Stimulated activated CD4-positive, alpha-beta T cell treated with anti-CD3 and anti-CD28 coated beads, Interleukin-1b, Interleukin-23, amount 100 ng/mL, for 24 hours (primary cell): ENCODE measurements around the gene NIPAL4.
"Not testable (repeated sequence)": the region's sequence is repeated elsewhere in the genome, so short reads cannot be mapped to it uniquely, and the experiment has no call there.

Source experiments
- DNase-seq, 4 experiments: peaks; one replicate each; pipeline ENCODE4 v3.0.0-alpha.2; 2020; ENCODE audit warnings: low read depth in 4 of 4, low spot score in 1 of 4

Gene NIPAL4

DNA sequence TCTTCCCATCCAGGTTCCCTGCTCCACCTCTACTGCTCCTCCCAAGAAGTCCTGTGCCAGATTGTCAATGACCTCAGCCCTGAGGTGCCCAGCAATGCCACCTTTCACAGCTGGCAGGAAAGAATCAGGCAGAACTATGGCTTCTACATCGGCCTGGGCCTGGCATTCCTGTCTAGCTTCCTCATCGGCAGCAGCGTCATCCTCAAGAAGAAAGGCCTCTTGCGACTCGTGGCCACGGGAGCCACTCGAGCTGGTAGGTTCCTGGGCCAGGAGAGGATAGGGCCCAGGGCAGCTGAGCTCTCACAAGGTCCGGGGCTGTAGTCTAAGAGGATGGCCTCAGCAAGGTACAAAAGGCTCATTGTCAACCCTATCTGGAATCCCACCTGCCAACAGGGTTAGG lies 3.1 kb downstream of the NIPAL4 start:
- no peak for DNase-seq

DNA sequence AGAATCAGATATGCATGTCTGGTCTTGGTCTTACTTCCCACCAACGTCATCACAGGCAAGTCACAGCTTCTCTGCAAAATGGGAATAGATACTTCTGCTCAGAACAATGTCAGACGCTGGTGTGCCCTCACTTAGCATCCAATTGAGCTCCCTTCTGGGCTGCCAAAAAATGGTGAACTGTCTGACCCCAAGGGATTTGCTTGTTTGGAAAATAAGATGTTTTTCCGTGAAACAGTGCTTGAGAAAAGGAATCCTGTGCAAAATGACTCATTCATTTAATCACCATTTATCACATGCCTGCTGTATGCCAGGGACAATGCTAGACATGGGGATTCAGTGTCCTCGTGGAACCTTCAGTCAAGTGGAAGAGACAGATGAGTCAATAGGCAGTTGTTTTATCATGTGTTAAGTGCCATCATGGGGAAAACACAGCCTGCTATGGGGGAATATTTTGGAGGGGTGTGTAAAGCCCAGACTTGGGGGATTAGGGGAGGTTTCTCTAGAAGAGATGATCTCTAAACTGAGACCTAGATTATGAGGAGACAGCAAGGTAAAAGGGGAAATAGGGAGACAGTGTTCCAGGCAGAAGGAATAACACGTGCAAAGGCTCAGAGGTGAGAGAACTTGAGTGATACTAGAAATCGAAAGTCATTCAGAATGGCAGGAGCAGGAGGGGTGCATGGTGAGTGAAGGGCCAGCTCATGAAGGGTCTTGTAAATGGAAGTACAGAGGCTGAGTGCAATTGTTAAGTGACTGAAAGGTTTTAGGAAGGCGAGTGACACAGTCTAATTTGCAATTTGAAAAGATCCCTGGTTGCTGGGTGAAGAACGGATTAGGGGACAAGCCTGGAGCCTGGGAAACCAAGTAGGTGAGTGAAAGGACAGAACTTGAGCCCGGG lies 3.9 kb downstream of the NIPAL4 start:
- DNase-seq, result no peak

DNA sequence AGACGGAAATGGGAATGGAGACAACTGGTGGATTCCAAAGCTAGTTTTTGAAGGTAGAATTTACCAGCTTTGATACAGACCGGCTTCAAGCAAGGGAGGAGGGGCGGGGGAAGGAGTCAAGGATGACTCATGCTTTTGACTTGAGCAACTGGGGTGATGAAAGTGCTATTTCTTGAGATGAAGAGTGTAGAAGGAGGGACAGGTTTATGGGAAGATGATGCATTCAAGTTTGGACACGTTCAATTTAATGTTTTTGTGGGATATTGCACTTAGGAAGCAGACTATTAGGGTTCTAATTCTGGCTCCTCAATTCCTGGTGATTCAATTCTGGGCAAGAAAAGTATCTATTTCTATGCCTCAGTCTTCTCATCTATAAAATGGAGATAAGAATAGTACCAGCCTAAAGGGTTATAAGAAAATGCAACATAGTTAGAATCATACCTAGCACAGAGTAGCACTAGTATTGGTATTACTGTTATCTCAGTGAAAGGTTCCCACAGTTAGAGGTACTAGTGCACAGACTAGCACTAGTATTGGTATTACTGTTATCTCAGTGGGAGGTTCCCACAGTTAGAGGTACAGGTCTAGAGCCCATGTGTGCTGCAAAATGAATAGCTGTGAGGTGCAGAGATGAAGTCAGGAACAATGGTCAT lies 4.6 kb downstream of the NIPAL4 start:
- peak; percentile 22 to 62 (median 44) for DNase-seq

- no peak for DNase-seq
Observed at GRCh38 chr5:157468293-157468965, 8.4 kb downstream of the NIPAL4 start.

DNA sequence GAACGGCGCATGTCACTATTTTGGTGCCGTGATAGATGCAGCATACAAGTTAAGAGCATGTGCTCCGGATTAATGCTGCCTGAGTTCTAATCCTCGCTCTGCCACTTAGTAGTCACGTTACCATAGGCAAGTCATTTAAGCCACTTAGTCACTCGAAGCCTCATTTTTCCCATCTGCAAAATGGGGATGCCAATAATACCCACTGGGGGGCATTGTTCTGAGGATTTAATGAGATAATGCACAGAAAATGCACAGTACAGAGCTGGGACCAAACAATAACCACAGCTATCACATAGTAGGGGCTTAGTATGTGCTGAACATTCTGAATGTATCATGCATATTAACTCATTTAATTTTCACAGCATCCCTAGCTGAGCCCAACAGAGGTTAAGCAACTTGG lies 9.1 kb downstream of the NIPAL4 start:
- no peak for DNase-seq

GRCh38 chr5:157469687-157470086 lies 9.7 kb downstream of the NIPAL4 start:
- DNase-seq, result no peak

DNA sequence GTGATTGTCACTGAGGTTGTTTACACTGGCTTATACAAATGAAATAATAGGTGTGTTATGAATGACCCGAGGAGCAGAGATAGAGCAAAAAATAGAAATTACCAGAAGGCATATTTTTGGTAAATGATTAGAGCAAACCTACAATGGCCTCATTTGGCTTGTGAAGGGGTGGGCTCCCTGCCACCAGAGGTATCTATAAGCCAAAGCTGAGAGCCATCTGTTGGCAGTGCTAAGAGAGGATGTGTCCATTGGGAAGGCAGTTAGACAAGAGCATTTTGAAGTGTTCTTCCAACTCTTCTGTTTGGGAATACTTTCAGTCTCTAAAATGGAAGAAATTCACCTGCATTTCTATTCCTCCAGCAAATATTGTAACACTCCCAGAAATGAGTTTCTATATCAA lies 10.6 kb downstream of the NIPAL4 start:
- DNase-seq, result no peak

- DNase-seq, result no peak
Observed at GRCh38 chr5:157471709-157472108, 11.7 kb downstream of the NIPAL4 start.

DNA sequence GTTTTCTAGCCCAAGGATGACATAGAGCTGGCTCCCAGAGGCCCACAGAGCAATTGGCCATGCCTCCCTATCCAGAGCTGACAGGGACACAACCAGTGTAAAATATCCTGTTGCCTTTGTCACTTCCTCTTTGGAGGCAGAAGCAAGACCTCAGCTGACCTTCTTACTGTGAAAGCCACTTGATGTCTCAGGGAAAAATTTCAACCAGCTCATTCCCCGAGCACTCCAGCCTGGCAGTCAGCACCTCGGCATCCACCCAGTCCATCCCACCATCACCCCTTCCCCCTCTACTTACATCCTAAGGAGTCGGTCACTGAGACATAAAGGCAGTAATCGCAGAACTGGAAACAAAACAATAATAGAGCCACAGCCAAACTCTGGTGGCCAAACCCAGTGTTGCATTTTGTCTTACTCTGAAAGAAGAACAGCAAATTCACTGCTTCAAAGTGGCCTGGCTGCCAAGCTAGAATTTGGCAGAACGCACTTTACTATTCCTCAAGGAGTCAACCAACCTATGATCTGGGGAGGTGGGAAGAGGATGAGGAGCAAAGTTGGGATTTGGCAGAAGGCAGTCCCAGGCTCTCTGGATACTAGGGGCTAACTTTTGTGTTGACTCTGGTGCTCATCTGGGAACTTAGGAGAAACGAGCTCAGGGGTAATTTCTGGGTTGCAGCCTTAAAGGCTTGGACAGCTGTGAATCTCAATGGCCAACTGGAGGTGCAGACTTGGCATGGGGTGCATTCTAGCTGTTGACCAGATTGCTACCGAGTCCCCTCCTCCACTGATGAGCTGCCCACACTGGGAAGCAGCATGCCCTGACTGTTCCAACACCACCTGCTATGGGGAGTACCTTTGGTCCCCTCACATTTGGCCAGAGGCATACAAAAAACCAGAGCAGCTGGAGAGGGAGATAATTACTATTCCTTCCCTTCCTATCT lies 13.6 kb downstream of the NIPAL4 start:
- DNase-seq, result no peak

DNA sequence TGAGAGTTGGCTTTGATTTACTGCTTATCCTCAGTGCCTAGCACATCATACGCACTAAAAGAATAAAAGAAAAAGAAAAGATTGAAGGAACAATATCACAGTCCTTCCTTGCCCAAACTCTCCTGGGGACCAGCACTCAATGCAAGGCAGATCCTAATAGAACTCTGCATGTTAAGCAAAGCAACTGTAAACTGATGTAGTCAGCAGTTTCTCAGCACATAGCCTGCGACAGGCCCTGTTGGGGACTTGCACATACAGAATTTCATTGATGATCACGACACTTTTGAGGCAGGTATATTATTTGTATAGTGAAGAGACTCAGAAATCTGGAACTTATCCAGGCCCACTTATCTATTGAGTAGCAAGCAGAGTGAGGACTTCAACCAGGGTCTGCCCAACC lies 15.4 kb downstream of the NIPAL4 start:
- DNase-seq, result no peak

- DNase-seq, result no peak
Observed at GRCh38 chr5:157476702-157477408, 16.8 kb downstream of the NIPAL4 start.

GRCh38 chr5:157477814-157478494 lies 17.9 kb downstream of the NIPAL4 start:
- no peak for DNase-seq

DNA sequence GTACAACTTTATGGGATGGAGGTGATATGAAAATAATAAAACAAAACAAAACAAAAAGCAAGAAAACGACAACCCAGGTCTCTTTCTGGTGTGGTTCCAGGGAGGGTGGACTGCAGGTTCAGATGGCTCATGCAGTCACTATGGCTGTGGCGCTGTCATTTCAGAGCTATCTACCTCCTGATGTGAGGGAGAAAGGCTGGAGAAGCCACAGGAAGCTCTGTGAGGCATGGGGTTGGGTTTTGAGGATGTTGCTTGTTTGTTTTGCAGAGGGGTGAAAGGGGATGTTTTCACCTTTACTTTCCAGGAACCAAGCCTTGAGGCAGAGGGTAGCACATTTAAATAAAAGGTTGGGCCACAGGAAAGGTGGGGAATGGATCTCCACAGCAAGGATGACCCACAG lies 18.7 kb downstream of the NIPAL4 start:
- DNase-seq, result no peak

DNA sequence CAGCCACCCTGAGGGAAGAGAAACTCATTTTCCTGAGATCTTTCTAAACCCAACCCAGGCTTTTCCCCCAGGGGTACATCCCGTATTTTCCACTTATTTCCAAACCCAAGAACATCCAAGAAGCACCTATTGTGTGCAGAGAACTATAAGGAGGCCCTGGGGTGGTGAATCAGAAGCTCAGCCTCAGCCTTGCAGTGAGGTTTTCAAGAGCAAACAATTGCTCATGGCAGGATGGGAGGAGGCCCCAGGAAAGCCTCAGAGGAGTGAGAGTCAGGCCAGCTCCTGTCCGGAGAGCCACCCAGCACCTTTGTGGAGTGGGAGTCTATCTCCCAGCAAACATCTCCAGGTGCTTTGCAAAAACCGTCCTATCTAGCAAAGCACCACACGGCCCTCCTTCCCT lies 19.2 kb downstream of the NIPAL4 start:
- no peak for DNase-seq

- no peak for DNase-seq
Observed at GRCh38 chr5:157479612-157480510, 19.8 kb downstream of the NIPAL4 start.

DNA sequence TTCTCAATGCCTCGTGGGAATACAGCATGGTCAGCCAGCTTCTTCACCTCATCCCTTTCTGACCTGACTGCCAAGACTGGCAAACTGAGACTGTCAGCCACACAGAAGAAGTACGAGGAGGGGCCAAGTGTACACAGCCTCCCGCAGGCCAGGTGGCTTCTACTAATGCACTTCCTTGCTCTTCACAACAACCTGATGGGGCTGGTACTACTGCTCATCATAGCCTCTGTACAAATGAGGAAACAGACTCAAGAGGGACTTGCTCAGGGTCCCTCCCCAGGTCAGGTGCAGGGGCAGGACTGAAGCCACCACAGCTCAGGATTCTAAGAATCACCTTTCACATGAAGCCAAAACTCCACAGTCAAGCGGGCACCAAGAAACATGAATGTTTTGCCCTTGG lies 21.3 kb downstream of the NIPAL4 start:
- no peak for DNase-seq

DNA sequence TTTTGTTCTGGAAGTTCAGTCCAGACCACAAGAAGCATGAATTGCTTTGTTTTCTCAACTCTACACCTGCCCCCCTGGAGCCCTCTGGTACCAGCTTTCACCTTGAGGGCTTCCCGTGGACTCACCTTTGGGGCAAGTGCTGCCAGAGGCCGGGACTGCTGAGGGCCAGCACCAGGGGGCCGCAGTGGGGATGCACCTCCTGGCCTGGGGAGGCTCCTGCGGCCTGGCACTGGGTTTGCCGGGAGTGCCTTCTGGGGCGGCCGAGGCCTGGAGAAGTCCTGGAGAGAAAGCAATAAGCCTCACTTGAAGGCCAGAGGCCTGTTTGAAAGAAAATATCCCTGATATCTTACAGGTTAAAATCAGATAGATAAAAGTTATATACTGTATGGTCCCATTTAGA lies 21.7 kb downstream of the NIPAL4 start:
- DNase-seq, result no peak

DNA sequence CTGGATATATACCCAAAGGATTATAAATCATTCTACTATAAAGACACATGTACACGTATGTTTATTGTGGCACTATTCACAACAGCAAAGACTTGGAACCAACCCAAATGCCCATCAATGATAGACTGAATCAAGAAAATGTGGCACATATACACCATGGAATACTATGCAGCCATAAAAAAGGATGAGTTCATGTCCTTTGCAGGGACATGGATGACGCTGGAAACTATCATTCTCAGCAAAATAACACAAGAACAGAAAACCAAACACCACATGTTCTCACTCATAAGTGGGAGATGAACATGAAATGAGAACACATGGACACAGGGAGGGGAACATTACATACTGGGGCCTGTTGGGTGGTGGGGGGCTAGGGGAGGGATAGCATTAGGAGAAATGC lies 22.7 kb downstream of the NIPAL4 start:
- DNase-seq, result not testable (repeated sequence)

GRCh38 chr5:157484768-157485167 lies 24.8 kb downstream of the NIPAL4 start:
- DNase-seq, result no peak
